K562 (cell line): ENCODE data around the gene PDE1A. TPM values are rescaled to one million over a fixed set of nuclear protein-coding genes. Genes with fewer than 3 reads are reported as not detected.

ENCODE experiments used
- ATAC-seq: fragments of 200-7000 bp; cut with Tn5 transposase; 3 replicates; pipeline ENCODE4 v1.9.1; 2020; ENCODE audit warnings: moderate library complexity
- BruUV-seq: library from RNA; stranded (reverse); fragments of 400-500 nt; replicated peaks from 2 replicates; lab custom pipeline; 2021; lab: Mats Ljungman, UMichigan
- CTCF ChIA-PET: fragments of 300-600 bp; formaldehyde crosslinking; extraction: SDS; loops from one replicate; lab custom pipeline; 2021; ENCODE audit warnings: low intra/inter-chr PET ratio; lab: Yijun Ruan, JAX
- POLR2A ChIA-PET: fragments of 300-600, 350-650 bp; sonication (Branson Sonifier 250); formaldehyde crosslinking; extraction: SDS; loops from one replicate; lab custom pipeline; 2021; ENCODE audit warnings: antibody characterized with exemption, inconsistent platforms; lab: Yijun Ruan, JAX
- DNase-seq, 4 experiments: peaks; one replicate each; pipeline versions ENCODE4 v3.0.0 to v3.0.0-alpha.2; 2011 to 2018; ENCODE audit warnings: low spot score in 3 of 4, mixed read lengths in 3 of 4; ENCODE audit errors: extremely low read depth in 1 of 4
- FAIRE-seq: peaks from 2 replicates; lab custom pipeline; 2011; peaks lifted over from hg19 to GRCh38; lab: Jason Lieb, UNC
- H2AFZ ChIP-seq: 2 replicates; pipeline ENCODE4 v1.6.0; 2011; ENCODE audit warnings: low read depth, low read length, control low read depth, inconsistent platforms
- H3K27ac ChIP-seq: fragments of 200-600 bp; 3 replicates; pipeline ENCODE4 v1.8.0; 2011; ENCODE audit warnings: low read depth, mild to moderate bottlenecking, control low read depth, inconsistent platforms, low read length, moderate library complexity, mixed read lengths; ENCODE audit errors: extremely low read depth
- H3K27me3 ChIP-seq, 2 experiments: fragments of 300-600 bp in 1 of 2; 2 replicates in 1 of 2; 3 replicates in 1 of 2; pipeline versions ENCODE4 v1.6.0 to v1.8.0; 2011; ENCODE audit warnings: inconsistent platforms in 2 of 2, low read length in 2 of 2, mild to moderate bottlenecking in 1 of 2, mixed read lengths in 1 of 2, moderate library complexity in 1 of 2; ENCODE audit not compliant: control insufficient read depth in 2 of 2, insufficient read depth in 2 of 2
- H3K36me3 ChIP-seq: fragments of 300-600 bp; 3 replicates; pipeline ENCODE4 v1.8.0; 2011; ENCODE audit warnings: mild to moderate bottlenecking, low read length, inconsistent platforms; ENCODE audit not compliant: control insufficient read depth, insufficient read depth
- H3K4me1 ChIP-seq, 2 experiments: fragments of 200-600 bp in 1 of 2; replicated peaks in 1 of 2; 2 replicates in 1 of 2; 3 replicates in 1 of 2; pipeline versions ENCODE4 v1.5.1 to v1.8.0; 2011; ENCODE audit warnings: inconsistent platforms in 2 of 2, low read length in 2 of 2, mild to moderate bottlenecking in 1 of 2, mixed read lengths in 1 of 2, moderate library complexity in 1 of 2; ENCODE audit not compliant: control insufficient read depth in 2 of 2, insufficient read depth in 2 of 2
- H3K4me2 ChIP-seq: 2 replicates; pipeline ENCODE4 v1.6.1; 2011; ENCODE audit warnings: low read length, control low read depth, inconsistent platforms, mixed read lengths; ENCODE audit not compliant: insufficient read depth
- H3K4me3 ChIP-seq: fragments of 200-600 bp; sonication (generic), shearing (Covaris generic); 2 replicates; pipeline ENCODE4 v1.5.1; 2016; ENCODE audit warnings: control low read depth, inconsistent platforms
- H3K79me2 ChIP-seq: fragments of 200-600 bp; 3 replicates; pipeline ENCODE4 v1.8.0; 2011; ENCODE audit warnings: low read length, inconsistent platforms; ENCODE audit not compliant: control insufficient read depth, insufficient read depth
- H3K9ac ChIP-seq, 2 experiments: 2 replicates each; pipeline versions ENCODE4 v1.6.0 to v1.6.1; 2011; ENCODE audit warnings: low read depth in 2 of 2, low read length in 2 of 2, control low read depth in 1 of 2, inconsistent platforms in 1 of 2, mild to moderate bottlenecking in 1 of 2, mixed read lengths in 1 of 2; ENCODE audit not compliant: insufficient read depth in 1 of 2
- H3K9me1 ChIP-seq: one replicate; pipeline ENCODE4 v1.6.0; 2011; ENCODE audit warnings: inconsistent platforms, mild to moderate bottlenecking, low read length, moderate library complexity; ENCODE audit not compliant: control insufficient read depth, insufficient read depth
- H3K9me3 ChIP-seq: replicated peaks from 2 replicates; pipeline ENCODE4 v1.5.1; 2011; ENCODE audit warnings: low read depth, low read length, inconsistent platforms; ENCODE audit not compliant: control insufficient read depth, insufficient read depth
- H4K20me1 ChIP-seq: replicated peaks from 2 replicates; pipeline ENCODE4 v1.6.1; 2011; ENCODE audit warnings: low read length, inconsistent platforms, mixed read lengths; ENCODE audit not compliant: control insufficient read depth, insufficient read depth
- ERF ChIP-seq: fragments of 450-650 bp; formaldehyde crosslinking; IDR thresholded peaks from 2 replicates; pipeline ENCODE4 v1.4.0; 2020; ENCODE audit warnings: mild to moderate bottlenecking, mixed read lengths
- ETS2 ChIP-seq: IDR thresholded peaks from 2 replicates; pipeline ENCODE4 v1.6.1; 2016; ENCODE audit warnings: borderline replicate concordance, missing genetic modification characterization, mild to moderate bottlenecking, moderate library complexity, missing compliant biosample characterization; ENCODE audit not compliant: poor library complexity, severe bottlenecking
- NCOA6 ChIP-seq: fragments of 450-650 bp; IDR thresholded peaks from 2 replicates; pipeline ENCODE4 v1.6.1; 2017; ENCODE audit warnings: mild to moderate bottlenecking
- POLR2AphosphoS5 ChIP-seq: IDR thresholded peaks from 2 replicates; pipeline ENCODE4 v1.6.1; 2011; ENCODE audit warnings: mild to moderate bottlenecking, low read depth, low read length, moderate library complexity; ENCODE audit not compliant: control insufficient read depth, insufficient read depth
- POLR2G ChIP-seq: fragments of 200-400 bp; formaldehyde crosslinking; IDR thresholded peaks from 2 replicates; pipeline ENCODE4 v1.6.1; 2017; ENCODE audit warnings: low read depth, mild to moderate bottlenecking, antibody characterized with exemption, low read length, moderate library complexity
- POLR2H ChIP-seq: IDR thresholded peaks from 2 replicates; pipeline ENCODE4 v1.6.1; 2016; ENCODE audit warnings: missing genetic modification characterization, low read depth, mild to moderate bottlenecking, control low read depth, missing compliant biosample characterization, moderate library complexity
- RUNX1 ChIP-seq: sonication (generic); IDR thresholded peaks from 2 replicates; pipeline ENCODE4 v1.6.1; 2016; ENCODE audit warnings: antibody characterized with exemption, low read depth
- SAFB2 ChIP-seq: fragments of 200-400 bp; formaldehyde crosslinking; IDR thresholded peaks from 2 replicates; pipeline ENCODE4 v1.6.1; 2018; ENCODE audit warnings: borderline replicate concordance, low read length, low read depth, moderate library complexity; ENCODE audit not compliant: severe bottlenecking
- SP2 ChIP-seq: IDR thresholded peaks from 2 replicates; pipeline ENCODE4 v1.6.1; 2011; ENCODE audit warnings: mild to moderate bottlenecking, low read depth, low read length, moderate library complexity; ENCODE audit not compliant: poor library complexity, severe bottlenecking; ENCODE audit errors: extremely low read depth
- ZFP1 ChIP-seq: fragments of 450-650 bp; formaldehyde crosslinking; IDR thresholded peaks from 2 replicates; pipeline ENCODE4 v1.4.0; 2020; ENCODE audit warnings: mild to moderate bottlenecking, mixed read lengths
- WGBS: fragments of 100-300 bp; shearing (Covaris generic); methylation state at CpG from one replicate; pipeline ENCODE4 v1.1.6; 2016; ENCODE audit warnings: low coverage, mixed read lengths; ENCODE audit not compliant: insufficient coverage; ENCODE audit errors: missing lambda C conversion rate; 5-methylcytosine and 5-hydroxymethylcytosine counted together
- in situ Hi-C: fragments of 300-500 bp; cut with MboI; formaldehyde crosslinking; loops from 4 replicates; pipeline ENCODE4 v1.15.0; 2018; ENCODE audit warnings: inconsistent platforms, mixed read lengths
- intact Hi-C: fragments of 100-400 bp; cut with micrococcal nuclease; formaldehyde crosslinking; loops from 2 replicates; pipeline ENCODE4 v1.14.2; 2022
- polyA plus RNA-seq, 8 experiments: library from polyadenylated mRNA; depleted of rRNA in 4 of 8; stranded (reverse) in 5 of 8; unstranded in 3 of 8; fragments of >200 nt; fragmentation: Nextera tagmentation in 2 of 8; fragmentation: Illumina TruSeq in 1 of 8; extraction: Ambion mirVana in 2 of 8; extraction: Trizol in 1 of 8; gene quantifications; 2 replicates each; pipeline versions ENCODE4 v1.2.1 to v1.2.3, GENCODE V29; 2011 to 2014; ENCODE audit warnings: inconsistent platforms in 1 of 8, missing spikeins in 1 of 8
- total RNA-seq, 7 experiments: library from RNA; depleted of rRNA in 6 of 7; stranded (reverse); fragments of >200 nt in 6 of 7; fragmentation: Illumina TruSeq in 2 of 7; extraction: Trizol in 2 of 7; gene quantifications; 2 replicates each; pipeline versions ENCODE4 v1.2.1 to v1.2.3, GENCODE V29; 2011 to 2021; ENCODE audit warnings: low replicate concordance in 1 of 7
- TF ChIP-seq, protein P1 (sequence below): fragments of 450-650 bp; conservative IDR thresholded peaks from 2 replicates; pipeline ENCODE4 v1.6.1; 2016; ENCODE audit warnings: missing genetic modification characterization, low read depth, mild to moderate bottlenecking, missing compliant biosample characterization, moderate library complexity
- TF ChIP-seq, protein P2 (sequence below), 2 experiments: fragments of 450-650 bp; IDR thresholded peaks; 2 replicates each; pipeline ENCODE4 v1.6.1; 2016; ENCODE audit warnings: mild to moderate bottlenecking in 2 of 2, borderline replicate concordance in 1 of 2, low read depth in 1 of 2, moderate library complexity in 1 of 2
- TF ChIP-seq, protein P3 (sequence below): fragments of 250-450 bp; sonication (Bioruptor Pico); IDR thresholded peaks from 2 replicates; pipeline ENCODE4 v1.9.0; 2021; ENCODE audit warnings: mild to moderate bottlenecking

PDE1A gene
- total and polyA plus RNA-seq, 9 of the 15 experiments (the other 6 are each of a cell fraction or from before 2014, with no cell fraction given) = 0.14 to 0.91 (median 0.32) TPM

DNA sequence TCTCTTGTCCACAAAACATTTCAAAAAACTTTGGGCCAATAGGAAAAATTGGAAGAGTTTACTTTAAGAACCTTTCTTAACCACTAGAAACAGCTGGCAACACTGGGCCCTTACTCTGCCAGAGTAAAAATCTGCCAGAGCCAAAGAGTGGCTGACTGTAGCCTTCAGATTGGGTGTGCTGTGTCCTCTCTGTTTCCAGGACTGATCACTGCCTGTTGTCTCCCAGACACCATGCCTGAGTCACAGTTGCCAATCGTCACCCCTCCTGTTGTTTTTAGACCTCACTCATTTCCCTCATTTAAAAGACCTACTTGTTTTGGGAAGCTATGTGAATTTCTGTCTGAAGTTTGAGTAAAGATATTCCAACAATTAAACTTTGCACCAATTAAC lies 282.1 kb downstream of the PDE1A start:
- intact Hi-C loops = no loop called here
- no peak for FAIRE-seq
- in situ Hi-C loops = no loop called here
- TF ChIP-seq, protein P1, sequence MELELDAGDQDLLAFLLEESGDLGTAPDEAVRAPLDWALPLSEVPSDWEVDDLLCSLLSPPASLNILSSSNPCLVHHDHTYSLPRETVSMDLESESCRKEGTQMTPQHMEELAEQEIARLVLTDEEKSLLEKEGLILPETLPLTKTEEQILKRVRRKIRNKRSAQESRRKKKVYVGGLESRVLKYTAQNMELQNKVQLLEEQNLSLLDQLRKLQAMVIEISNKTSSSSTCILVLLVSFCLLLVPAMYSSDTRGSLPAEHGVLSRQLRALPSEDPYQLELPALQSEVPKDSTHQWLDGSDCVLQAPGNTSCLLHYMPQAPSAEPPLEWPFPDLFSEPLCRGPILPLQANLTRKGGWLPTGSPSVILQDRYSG (tag) = no peak
- TF ChIP-seq SAFB2 (no peak), POLR2AphosphoS5 (no peak), POLR2G (no peak), RUNX1 (no peak), SP2 (no peak), POLR2H (tag) (no peak), ERF (no peak), ZFP1 (CRISPR knock-in tag) (no peak), NCOA6 (no peak), ETS2 (tag) (no peak)
- TF ChIP-seq, protein P2, sequence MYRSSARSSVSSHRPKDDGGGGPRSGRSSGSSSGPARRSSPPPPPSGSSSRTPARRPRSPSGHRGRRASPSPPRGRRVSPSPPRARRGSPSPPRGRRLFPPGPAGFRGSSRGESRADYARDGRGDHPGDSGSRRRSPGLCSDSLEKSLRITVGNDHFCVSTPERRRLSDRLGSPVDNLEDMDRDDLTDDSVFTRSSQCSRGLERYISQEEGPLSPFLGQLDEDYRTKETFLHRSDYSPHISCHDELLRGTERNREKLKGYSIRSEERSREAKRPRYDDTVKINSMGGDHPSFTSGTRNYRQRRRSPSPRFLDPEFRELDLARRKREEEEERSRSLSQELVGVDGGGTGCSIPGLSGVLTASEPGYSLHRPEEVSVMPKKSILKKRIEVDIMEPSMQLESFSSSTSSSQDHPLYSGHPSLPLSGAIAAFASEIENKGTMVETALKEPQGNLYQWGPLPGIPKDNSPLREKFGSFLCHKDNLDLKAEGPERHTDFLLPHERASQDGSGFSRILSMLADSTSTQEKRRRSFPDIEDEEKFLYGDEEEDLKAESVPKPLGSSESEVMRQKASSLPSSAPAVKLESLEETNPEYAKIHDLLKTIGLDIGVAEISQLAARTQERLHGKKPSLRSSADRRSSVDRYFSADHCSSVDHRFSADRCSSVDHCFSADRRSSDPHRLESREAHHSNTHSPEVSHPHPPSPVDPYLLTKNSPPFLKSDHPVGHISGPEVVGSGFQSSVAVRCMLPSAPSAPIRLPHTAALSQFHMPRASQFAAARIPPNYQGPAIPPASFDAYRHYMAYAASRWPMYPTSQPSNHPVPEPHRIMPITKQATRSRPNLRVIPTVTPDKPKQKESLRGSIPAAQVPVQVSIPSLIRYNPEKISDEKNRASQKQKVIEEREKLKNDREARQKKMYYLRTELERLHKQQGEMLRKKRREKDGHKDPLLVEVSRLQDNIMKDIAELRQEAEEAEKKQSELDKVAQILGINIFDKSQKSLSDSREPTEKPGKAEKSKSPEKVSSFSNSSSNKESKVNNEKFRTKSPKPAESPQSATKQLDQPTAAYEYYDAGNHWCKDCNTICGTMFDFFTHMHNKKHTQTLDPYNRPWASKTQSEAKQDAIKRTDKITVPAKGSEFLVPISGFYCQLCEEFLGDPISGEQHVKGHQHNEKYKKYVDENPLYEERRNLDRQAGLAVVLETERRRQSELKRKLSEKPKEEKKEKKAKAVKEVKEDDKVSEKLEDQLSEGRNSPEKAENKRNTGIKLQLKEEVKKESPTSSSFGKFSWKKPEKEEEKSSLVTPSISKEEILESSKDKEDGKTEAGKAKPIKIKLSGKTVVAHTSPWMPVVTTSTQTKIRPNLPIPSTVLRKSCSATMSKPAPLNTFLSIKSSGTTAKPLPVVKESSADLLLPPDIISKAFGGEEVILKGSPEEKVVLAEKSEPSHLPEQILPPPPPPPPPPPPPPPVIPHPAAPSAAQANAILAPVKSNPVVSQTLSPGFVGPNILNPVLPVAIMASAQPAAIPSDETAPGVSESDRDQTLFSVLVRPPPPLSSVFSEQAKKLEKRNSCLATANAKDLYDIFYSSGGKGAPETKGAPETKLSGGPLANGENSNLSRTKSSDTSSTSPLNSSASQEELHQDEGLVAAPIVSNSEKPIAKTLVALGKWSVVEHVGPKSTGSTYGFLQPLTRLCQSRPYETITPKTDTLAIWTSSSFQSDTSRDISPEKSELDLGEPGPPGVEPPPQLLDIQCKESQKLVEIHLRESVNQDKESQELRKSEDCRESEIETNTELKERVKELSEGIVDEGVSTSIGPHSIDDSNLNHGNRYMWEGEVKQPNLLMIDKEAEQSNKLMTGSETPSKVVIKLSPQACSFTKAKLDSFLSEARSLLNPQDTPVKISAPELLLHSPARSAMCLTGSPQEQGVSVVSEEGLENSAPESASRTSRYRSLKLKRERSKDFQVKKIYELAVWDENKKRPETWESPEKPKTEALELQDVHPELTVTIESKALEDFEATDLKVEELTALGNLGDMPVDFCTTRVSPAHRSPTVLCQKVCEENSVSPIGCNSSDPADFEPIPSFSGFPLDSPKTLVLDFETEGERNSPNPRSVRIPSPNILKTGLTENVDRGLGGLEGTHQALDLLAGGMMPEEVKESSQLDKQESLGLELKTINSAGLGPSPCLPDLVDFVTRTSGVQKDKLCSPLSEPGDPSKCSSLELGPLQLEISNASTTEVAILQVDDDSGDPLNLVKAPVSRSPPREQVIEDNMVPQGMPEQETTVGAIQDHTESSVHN (IDR thresholded peaks at IDR 0.05; ENCODE audit: borderline replicate concordance in 1 of 2, low read depth in 1 of 2) = no peak
- TF ChIP-seq, protein P3, sequence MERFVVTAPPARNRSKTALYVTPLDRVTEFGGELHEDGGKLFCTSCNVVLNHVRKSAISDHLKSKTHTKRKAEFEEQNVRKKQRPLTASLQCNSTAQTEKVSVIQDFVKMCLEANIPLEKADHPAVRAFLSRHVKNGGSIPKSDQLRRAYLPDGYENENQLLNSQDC (CRISPR knock-in tag) = no peak

More for the DNA sequence above, 282.1 kb downstream of the PDE1A start:
- no peak overlapping the region for H3K4me2 ChIP-seq
- CTCF ChIA-PET = interaction anchor here (0.7 kb wide), 1 partner anchor 399 kb away, joined by 4 read pairs; no protein-coding TSS in a partner anchor
- no peak overlapping the region for H3K9ac ChIP-seq
- no peak overlapping the region for H2AFZ ChIP-seq
- no peaks in the 10 kb centered on the region for H3K36me3 ChIP-seq
- no peaks in the 10 kb centered on the region for H4K20me1 ChIP-seq
- H3K79me2 ChIP-seq = no peaks in the 10 kb centered on the region
- ATAC-seq = no peak
- no peak for DNase-seq
- no peaks in the 10 kb centered on the region for H3K27me3 ChIP-seq
- no peaks in the 10 kb centered on the region for H3K9me3 ChIP-seq
- POLR2A ChIA-PET = no interaction called here
- H3K4me3 ChIP-seq = no peak overlapping the region
- WGBS = 0% methylated on average over 1 of the region's 1 CpG
- no peaks in the 10 kb centered on the region for H3K9me1 ChIP-seq
- H3K27ac ChIP-seq = no peak overlapping the region
- BruUV-seq = no TSS peak
- H3K4me1 ChIP-seq = no peaks in the 10 kb centered on the region
